Neutrophil (primary cell): ENCODE data around the gene WDR62.
A peak's percentile ranks its signal among the peaks of the same experiment; 100 is the strongest.

Source experiments
- H3K27ac ChIP-seq: fragments of 200-600 bp; sonication (generic); 2 replicates; pipeline ENCODE4 v1.5.1; 2016; ENCODE audit warnings: mild to moderate bottlenecking, moderate library complexity
- H3K27me3 ChIP-seq: fragments of 200-600 bp; sonication (generic); 2 replicates; pipeline ENCODE4 v1.6.0; 2016; ENCODE audit warnings: mild to moderate bottlenecking
- H3K36me3 ChIP-seq: fragments of 200-600 bp; sonication (generic); 2 replicates; pipeline ENCODE4 v1.5.1; 2017
- H3K4me1 ChIP-seq, 2 experiments: fragments of 200-600 bp in 1 of 2; sonication (generic) in 1 of 2; 1 replicate in 1 of 2; 2 replicates in 1 of 2; pipeline versions ENCODE4 v1.5.1 to v1.6.1; 2013 to 2016; ENCODE audit warnings: low read depth in 1 of 2, low read length in 1 of 2, mild to moderate bottlenecking in 1 of 2, moderate library complexity in 1 of 2; ENCODE audit not compliant: control insufficient read depth in 1 of 2, insufficient read depth in 1 of 2
- H3K4me3 ChIP-seq, 2 experiments: fragments of 200-600 bp in 1 of 2; sonication (generic) in 1 of 2; 1 replicate in 1 of 2; 2 replicates in 1 of 2; pipeline ENCODE4 v1.5.1; 2013 to 2016; ENCODE audit warnings: low read depth in 1 of 2, low read length in 1 of 2, mild to moderate bottlenecking in 1 of 2, moderate library complexity in 1 of 2
- H3K9me3 ChIP-seq: fragments of 200-600 bp; sonication (generic); 2 replicates; pipeline ENCODE4 v1.5.1; 2016
- CTCF ChIP-seq: fragments of 200-600 bp; sonication (generic); IDR thresholded peaks from 2 replicates; pipeline ENCODE4 v1.5.1; 2016; ENCODE audit warnings: antibody characterized with exemption

WDR62 gene

GRCh38 chr19:36139473-36140303, 85.0 kb downstream of the WDR62 start, which contains the start of gene CAPNS1:
CAPNS1 (plus strand) TSS chr19:36140066; CDS start chr19:36141012, 946 bp downstream.
- H3K9me3 ChIP-seq, result no peaks in the 10 kb centered on the region
- H3K36me3 ChIP-seq, result peaks cover 21% of the 10 kb centered on the region
- H3K4me1 ChIP-seq, result peaks cover 16 to 24% of the 10 kb centered on the region in 2 experiments
- peak within 1 kb of the TSS; percentile 76 to 92 for H3K4me3 ChIP-seq
- no peaks in the 10 kb centered on the region for H3K27me3 ChIP-seq
- peak within 1 kb of the TSS; percentile 92 for H3K27ac ChIP-seq
- TF ChIP-seq CTCF, result peak; percentile 26

GRCh38 chr19:36140304-36141038, 85.8 kb downstream of the WDR62 start:
- TF ChIP-seq CTCF, result no peak
- Histone ChIP-seq H3K4me1 (peaks cover 16 to 24% of the 10 kb centered on the region in 2 experiments), H3K4me3 (peak overlapping the region; percentile 76 to 92), H3K27me3 (no peaks in the 10 kb centered on the region), H3K27ac (peak overlapping the region; percentile 92), H3K9me3 (no peaks in the 10 kb centered on the region), H3K36me3 (peaks cover 28% of the 10 kb centered on the region)

- TF ChIP-seq CTCF, result peak; percentile 38
- H3K4me3 ChIP-seq, result peak overlapping the region; percentile 76 to 92
- H3K27ac ChIP-seq, result peak overlapping the region; percentile 92
- no peaks in the 10 kb centered on the region for H3K9me3 ChIP-seq
- H3K4me1 ChIP-seq, result peaks cover 16 to 24% of the 10 kb centered on the region in 2 experiments
- no peaks in the 10 kb centered on the region for H3K27me3 ChIP-seq
- H3K36me3 ChIP-seq, result peaks cover 36% of the 10 kb centered on the region
Observed at GRCh38 chr19:36141039-36141927, 86.6 kb downstream of the WDR62 start.

GRCh38 chr19:36142046-36142445, 87.3 kb downstream of the WDR62 start:
- H3K27me3 ChIP-seq, result no peaks in the 10 kb centered on the region
- no peaks in the 10 kb centered on the region for H3K9me3 ChIP-seq
- H3K27ac ChIP-seq, result peak overlapping the region; percentile 7
- no peak for TF ChIP-seq CTCF
- no peak overlapping the region for H3K4me3 ChIP-seq
- H3K4me1 ChIP-seq, result peaks cover 16 to 24% of the 10 kb centered on the region in 2 experiments
- H3K36me3 ChIP-seq, result peaks cover 43% of the 10 kb centered on the region

GRCh38 chr19:36142496-36142895, 87.8 kb downstream of the WDR62 start:
- Histone ChIP-seq H3K36me3 (peaks cover 48% of the 10 kb centered on the region), H3K4me3 (no peak overlapping the region), H3K9me3 (no peaks in the 10 kb centered on the region), H3K4me1 (peaks cover 16 to 24% of the 10 kb centered on the region in 2 experiments), H3K27me3 (no peaks in the 10 kb centered on the region), H3K27ac (no peak overlapping the region)
- TF ChIP-seq CTCF, result no peak
